HG02840 (cell line): Measurements from ENCODE around the gene HTATSF1.

ENCODE experiments used
- ATAC-seq: cut with Tn5 transposase; IDR thresholded peaks from one replicate; pipeline ENCODE4 v1.9.1; 2021; ENCODE audit warnings: mild to moderate bottlenecking, moderate library complexity, moderate number of reproducible peaks; ENCODE audit not compliant: unreplicated experiment, low FRiP score

HTATSF1 gene, protein sequence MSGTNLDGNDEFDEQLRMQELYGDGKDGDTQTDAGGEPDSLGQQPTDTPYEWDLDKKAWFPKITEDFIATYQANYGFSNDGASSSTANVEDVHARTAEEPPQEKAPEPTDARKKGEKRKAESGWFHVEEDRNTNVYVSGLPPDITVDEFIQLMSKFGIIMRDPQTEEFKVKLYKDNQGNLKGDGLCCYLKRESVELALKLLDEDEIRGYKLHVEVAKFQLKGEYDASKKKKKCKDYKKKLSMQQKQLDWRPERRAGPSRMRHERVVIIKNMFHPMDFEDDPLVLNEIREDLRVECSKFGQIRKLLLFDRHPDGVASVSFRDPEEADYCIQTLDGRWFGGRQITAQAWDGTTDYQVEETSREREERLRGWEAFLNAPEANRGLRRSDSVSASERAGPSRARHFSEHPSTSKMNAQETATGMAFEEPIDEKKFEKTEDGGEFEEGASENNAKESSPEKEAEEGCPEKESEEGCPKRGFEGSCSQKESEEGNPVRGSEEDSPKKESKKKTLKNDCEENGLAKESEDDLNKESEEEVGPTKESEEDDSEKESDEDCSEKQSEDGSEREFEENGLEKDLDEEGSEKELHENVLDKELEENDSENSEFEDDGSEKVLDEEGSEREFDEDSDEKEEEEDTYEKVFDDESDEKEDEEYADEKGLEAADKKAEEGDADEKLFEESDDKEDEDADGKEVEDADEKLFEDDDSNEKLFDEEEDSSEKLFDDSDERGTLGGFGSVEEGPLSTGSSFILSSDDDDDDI

DNA sequence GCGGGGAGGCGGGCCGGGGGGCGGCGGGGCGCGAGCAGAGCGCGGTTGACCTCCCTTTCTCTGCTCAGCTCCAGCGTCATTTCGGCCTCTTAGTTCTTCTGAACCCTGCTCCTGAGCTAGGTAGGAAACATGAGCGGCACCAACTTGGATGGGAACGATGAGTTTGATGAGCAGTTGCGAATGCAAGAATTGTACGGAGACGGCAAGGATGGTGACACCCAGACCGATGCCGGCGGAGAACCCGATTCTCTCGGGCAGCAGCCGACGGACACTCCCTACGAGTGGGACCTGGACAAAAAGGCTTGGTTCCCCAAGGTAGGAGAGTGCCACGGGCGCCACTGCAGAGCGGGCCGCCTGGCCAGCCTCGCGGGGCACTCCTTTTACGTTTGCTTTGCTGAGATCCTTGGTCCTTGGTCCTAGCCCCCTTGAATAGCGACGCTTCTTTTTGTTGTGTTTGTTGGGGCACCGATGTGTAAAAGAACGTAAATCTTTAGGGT is at the start of gene HTATSF1:
HTATSF1 (plus strand) TSS at position 37 of the 497 bp plus-strand sequence; CDS start at position 130, 93 bp downstream.
- peak; percentile 14 for ATAC-seq

DNA sequence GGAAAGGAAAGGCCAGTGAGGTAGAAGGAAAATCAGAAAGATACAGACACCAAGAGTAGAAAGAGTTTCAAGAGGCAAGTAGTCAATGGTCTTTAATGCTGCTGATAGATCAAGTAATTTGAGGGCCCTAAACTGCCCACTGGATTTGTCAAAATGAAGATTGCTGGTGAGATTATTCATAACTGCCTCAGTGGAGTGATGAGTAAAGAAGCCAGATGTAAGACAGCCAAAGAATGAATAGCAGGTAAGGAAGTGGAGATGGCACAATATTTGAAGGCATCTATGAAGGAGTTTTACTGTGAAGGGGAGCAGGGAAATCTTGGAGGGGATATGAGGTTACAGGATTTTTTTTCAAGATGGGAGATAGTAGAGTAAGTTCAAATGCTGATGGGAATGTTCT is 49.4 kb upstream of the HTATSF1 start:
- no peak for ATAC-seq

DNA sequence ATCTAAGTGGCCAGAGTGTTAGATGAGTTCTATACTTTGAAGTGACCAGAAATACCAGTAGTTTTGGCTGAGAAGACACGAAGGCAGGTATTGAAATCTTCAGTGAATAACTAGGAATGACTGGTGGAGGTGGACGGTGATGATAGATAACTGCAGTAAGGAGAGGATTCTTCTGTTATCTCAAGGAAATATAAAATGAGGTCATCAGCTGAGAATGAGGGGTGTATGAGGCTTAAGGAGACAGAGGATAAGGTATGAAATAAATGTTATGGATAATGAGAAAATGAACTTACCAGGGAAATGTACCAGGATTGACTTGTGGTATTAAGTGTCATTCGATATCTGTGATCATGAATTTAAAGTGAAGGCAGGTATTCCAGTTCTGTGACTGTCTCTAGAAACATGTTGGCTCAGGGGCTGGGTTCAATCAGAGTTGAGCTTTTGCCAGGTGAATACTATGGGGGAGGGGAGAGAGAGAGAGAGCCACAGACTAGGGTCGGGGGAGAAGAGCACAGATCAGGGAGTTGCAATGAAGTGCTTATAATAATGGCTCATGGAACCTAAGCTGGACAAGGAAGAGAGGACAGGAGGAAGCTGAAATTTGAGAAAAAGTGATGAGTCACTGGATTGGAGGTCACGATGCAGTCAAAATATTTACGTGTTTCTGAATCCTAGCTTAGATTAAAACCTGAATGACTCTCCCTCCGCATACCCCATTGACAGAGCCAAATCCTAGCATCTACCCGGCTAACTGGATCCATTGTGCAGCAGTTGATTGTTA is 47.2 kb upstream of the HTATSF1 start:
- ATAC-seq: no peak

DNA sequence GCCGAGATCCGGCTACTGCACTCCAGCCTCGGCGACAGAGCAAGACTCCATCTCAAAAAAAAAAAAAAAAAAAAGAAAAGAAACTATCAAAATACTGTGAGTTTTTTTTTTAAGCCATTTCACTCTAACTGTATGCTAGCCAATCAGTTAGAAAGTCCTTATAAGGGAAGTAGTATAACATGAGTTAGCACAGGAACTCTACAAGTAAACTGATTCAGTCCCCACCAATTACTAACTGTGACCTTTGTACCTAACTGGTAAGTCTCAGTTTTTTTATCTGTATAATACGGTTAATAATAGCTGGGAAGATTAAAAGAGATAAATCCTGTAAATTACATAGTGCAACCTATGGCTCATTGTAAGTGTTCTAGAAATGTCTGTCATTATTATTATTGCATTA is 44.8 kb upstream of the HTATSF1 start:
- no peak for ATAC-seq

GRCh38 chrX:136453114-136453513 is 44.3 kb upstream of the HTATSF1 start:
- ATAC-seq: no peak

- no peak for ATAC-seq
Observed at GRCh38 chrX:136453771-136454170, 43.6 kb upstream of the HTATSF1 start.

DNA sequence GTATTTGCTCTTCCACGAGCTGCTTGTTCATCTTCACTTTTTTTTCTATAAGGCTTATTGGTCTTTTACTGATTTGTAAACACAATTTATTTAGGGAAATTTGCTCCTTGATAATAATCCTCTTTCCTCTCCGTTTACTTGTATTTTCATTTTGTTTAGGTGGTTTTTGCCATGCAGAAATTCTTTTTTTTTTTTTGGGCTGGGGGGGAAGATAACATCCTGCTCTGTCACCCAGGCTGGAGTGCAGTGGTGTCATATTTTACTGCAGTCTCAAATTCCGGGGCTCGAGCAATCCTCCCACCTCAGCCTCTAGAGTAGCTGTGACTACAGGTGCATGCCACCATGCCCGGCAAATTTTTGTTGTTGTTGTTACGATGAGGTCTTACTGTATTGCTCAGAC is 41.3 kb upstream of the HTATSF1 start:
- ATAC-seq: no peak

DNA sequence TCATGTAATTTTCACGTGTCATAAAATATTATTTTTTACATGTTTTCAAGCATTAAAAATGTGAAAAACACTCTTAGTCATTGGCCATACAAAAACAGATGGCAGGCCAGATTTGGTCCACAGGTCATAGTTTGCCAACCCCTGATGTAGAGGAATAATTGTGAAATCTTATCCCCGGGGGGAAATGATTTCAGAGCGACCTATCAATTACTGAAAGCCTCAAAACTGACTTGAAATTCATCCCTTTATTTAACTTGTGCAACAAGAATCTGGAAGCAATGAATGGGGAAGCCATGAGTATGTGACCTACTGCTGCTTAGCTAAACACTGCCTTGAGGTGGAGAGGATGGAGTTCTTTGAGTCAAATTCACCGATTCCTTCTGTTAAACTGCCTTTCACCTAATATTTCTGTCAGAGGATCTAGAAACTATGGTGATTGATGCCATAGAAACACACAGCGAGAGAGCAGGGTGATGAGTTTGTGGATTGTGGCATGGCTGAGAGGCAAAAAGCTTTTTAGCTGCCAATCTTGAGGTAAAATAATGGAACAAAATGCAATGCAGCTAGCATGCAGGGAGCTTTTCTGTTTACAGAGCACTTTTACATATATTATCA is 40.0 kb upstream of the HTATSF1 start:
- ATAC-seq: no peak

- no peak for ATAC-seq
Observed at GRCh38 chrX:136464589-136464988, 32.8 kb upstream of the HTATSF1 start.

DNA sequence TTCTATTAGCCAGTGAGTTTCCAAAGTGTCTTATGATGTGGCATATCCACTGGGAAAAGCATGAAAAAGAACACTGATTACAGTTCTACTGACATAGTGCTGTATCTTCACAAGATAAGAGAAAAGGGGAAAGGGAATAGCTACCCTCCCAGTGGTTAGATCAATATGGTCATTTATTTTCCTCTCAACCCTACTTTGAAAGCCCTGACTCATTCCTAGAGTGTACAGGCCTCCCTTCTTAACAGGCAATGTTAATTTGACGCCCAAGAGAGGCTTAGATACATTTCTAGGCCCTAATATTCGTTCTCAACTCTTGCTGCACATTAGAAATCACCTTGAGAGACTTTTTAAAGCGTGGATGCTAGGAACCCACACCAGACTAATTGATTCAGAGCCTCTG is 30.1 kb upstream of the HTATSF1 start:
- ATAC-seq: no peak

DNA sequence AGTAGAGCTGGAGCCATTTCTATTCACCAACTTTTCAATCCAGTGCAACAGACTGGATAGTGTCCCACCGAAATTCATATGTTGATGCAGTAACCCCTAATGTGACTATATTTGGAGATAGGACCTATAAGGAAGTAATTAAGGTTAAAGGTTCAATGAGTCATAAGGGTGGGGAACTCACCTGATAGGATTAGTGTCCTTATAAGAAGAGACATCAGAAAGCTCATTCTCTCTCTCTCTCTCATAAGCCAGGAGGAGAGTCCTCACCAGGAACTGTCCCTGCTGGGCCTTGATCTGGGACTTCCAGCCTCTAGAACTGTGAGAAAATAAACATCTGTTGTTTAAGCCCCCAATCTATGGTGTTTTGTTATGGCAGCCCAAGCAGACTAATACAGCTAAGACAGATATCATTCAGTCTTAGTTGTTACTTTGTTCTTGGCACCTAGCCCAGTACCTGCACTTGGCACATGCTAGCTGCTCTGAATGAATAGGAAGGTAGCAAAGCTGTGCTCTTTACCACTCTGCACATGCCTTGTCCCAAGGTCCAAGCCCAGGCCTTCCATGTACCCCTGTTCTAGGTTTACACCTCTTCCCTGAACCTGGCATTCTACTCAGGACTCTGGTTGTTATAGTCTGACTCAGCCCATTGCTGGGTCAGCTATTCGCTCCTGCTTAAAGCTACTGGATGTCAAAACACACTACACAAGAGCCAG is 28.8 kb upstream of the HTATSF1 start:
- no peak for ATAC-seq

- ATAC-seq: no peak
Observed at GRCh38 chrX:136473663-136474062, 23.7 kb upstream of the HTATSF1 start.

DNA sequence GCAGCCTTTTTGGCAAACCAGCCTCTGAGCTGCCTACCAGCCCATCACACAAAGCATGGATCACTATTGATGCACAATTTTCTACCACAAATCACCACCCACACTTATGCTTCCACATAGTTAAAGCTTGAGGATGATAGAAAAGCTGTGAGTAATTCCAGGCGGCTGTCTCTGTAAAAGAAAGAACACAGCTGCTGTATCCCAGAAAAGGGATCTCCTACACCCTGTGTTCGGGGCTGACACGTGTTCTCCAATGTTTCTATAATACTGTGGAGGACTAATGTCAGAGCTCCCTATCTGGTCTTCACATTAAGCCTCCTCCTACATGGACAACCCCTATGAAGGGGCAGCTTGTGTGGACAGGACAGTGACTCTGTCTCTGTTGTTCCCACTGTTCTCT is 22.2 kb upstream of the HTATSF1 start:
- no peak for ATAC-seq

DNA sequence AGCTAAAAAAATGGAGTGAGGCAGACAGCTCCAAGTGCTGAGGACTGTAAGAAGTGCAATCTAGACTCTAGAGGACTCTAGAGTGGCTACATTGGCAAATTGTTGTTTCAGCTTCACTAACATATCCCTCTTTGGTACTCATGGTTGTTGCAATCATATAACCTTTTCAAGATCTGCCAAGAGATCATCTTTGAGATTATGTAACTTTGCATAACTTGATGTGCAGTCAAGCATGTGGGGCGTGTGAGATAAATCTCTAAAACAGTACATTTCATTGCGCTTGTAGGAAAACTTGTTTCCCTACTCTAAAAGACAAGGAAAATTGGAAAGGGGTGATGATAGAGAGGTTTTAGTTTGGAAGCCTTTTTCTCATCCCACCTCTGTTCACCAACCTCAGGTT is 20.9 kb upstream of the HTATSF1 start:
- no peak for ATAC-seq

DNA sequence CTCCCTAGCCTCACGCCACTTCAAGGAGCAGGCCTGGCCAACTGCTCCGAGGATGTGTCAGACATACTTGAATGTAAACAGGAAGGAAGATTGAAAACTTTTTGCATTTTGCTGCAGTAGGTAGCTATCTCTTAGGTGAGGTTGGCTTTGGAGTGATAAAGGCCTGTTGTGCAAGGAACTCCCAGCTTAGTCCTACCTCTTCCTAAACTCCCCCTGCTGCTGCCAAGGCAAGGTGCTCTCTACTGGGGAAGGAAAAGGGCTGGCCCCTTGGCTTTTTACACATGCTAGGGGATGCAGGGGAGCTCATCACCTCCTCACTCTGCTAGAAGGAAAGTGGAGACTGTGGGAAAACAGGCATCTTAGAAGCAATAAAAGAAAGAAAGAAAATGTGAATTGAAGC is 20.4 kb upstream of the HTATSF1 start:
- ATAC-seq: no peak

- no peak for ATAC-seq
Observed at GRCh38 chrX:136480383-136480782, 17.0 kb upstream of the HTATSF1 start.

DNA sequence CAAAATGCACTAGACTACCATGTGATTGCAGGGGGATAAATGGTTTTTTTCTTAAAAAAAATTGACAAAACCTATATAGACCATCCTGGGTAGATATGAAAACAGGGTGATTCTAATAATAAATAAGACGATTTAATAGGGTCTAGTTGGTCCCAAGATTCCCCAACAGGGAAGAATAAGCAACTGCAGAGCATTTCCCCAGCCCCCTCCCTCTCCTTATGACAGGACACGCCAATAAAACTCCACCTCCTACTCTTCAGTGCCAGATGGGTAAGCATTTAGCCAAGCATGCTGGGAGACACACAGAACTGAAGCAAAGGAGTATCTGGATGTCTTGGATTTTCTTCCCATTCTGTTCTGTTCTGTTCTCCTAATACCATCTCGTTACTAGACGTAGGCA is 9.7 kb upstream of the HTATSF1 start, which contains the start of gene BRS3:
BRS3 (plus strand) TSS at position 301 of the 400 bp plus-strand sequence. CDS start 168 bp downstream, outside the sequence.
- no peak for ATAC-seq

DNA sequence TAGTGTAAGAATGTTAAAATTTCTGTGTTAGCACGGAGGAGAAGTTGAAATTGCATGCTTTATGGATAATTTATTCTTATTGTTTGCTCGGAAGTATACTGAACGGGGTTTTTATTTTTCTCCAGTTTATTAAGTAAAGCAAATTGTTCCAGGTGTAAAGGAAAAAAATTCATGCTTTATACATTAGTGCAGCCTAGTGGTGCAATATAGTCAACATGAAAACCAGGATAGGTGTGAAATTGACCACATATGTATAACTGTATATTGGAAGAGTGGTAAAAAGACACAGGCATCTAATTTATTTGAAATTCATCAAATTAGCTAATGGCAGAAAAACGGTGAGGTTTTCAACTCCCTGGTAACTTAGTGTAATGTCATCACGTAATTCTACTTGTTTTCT is 8.7 kb upstream of the HTATSF1 start:
- ATAC-seq: no peak

DNA sequence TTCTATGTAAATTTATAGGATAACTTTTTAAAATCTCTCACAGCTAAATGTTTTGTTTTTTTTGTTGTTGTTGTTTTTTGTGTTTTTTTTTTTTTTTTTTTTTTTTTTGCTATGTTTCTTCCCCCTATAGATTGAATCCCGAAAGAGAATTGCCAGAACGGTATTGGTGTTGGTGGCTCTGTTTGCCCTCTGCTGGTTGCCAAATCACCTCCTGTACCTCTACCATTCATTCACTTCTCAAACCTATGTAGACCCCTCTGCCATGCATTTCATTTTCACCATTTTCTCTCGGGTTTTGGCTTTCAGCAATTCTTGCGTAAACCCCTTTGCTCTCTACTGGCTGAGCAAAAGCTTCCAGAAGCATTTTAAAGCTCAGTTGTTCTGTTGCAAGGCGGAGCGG is 5.6 kb upstream of the HTATSF1 start:
- no peak for ATAC-seq

DNA sequence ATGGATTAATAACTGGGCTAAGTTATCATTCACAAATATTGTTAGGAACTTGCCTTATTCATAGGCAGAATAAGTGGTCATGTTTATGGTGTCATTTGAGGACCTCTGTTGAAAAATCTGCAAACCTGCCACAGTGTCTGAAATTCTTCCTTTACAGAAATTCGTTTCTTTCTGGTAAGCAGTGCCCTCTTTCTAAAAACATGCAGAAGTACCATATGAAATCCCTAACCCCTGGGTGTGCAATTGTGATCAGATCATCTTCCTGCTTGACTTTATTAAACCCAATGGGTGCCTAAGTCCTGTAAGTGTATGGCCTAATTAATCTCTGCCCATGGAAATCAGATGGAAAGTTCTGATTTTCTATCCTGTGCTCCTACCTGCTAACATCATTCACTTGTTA is 4.4 kb upstream of the HTATSF1 start:
- no peak for ATAC-seq
